ENCODE measurements around the gene WDR48.

Gene WDR48

DNA sequence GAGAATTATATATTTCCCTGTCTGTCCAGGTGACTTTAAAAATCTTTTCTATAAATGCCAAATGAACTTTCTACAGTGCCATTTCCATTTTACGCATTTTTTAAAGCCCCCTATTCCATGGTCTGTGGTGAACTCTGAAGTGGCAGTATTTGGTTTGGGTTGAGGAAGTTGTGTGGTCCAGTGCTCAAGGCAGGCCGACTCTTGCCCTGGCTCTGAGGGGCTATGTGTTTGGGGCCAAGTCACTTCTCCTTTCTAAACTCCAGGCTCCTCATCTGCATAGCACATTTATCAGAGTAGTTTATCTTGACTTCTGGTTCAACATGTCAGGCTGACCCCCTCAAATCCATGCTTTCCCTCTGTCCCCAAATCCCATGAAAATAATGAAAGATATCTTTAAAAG is 69.8 kb downstream of the WDR48 start:
- DNase-seq (ENCODE audit: low spot score), result no peak
- no peak for FAIRE-seq

DNA sequence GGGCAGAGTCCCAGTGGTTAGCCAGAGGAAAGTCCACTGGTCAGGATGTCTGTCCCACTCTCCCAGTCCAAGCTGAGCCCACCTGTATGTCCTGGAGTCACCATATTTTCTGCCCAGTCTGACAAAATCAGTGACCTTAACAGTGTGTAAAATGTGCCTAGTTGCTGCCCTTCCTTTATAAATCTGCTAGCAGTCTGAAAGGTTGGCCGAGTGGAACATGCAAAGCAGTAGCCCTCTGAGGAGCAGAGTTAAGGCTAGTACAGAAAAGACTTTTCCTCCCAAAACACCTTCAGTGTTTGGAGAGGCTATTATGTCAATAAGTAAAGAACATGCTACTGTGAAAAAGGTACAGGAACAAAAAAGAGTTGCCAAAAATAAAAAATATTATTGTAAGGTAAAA is 71.0 kb downstream of the WDR48 start:
- FAIRE-seq, result no peak
- DNase-seq (ENCODE audit: low spot score), result no peak

DNA sequence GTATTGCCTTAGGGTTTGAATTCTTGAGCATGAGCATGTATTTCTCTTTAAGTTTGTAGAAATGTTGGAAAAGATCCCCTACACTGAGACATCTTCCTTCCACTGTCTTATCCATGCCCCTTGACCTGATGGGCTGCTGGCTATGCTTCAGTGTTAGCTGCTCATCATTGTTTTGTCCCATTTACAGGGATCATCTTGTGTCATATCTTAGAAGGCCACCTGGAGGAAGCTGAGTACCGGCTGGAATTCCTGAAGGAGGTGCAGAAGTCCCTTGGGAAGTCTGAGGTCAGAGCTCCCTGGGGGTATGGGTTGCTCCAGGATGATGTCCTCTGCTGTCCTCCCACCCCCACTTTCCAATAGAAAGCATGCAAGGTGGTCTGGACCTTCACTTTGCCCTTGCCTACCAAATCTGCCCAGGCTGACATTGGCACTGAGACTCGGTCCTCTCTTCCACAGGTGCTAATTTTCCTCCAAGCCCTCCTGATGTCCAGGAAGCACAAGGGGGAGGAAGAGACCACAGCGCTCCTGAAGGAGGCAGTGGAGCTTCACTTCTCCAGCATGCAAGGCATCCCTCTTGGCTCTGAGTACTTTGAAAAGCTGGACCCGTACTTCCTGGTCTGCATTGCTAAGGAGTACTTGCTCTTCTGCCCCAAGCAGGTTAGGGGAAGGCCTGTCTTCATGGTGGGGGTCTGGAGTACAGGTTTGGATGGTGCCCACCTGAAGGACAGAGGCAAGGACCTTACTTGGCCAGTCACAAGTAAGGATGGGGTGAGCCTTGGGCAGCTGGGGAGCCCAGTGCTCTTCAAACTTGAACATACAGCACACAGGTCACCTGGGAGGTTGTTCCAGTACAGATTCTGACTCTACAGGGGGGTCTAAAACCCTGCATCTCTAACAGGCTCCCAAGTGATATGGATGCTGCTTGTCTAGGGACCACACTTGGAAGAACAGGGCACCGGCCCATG is 73.3 kb downstream of the WDR48 start:
- no peak for DNase-seq (ENCODE audit: low spot score)

DNA sequence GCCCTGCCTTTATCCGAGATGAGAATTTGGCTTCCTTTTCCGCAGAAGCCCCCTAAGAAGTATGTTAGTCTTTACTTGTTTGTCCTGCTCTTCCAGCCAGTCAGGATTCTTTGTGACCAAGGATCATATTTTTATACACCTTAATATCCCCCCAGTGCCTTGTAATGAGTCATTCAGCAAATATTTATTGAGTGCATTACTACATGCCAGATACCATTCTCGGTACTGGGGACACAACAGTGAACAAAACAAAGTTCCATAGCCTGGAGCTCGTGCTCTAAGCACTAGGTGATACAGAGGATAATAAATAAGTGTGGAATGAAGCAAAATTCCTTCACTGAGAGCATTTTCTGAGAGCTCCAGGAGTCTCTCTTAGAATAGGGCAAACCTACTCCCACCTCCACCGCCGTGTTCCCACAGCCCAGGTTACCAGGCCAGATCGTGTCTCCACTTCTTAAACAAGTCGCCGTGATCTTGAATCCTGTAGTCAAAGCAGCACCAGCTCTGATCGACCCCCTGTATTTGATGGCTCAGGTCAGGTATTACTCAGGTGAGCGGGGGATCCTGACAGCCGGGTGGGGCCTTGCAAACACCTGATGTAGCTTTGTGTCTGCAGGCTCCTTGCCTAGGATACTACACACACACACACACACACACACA is 74.2 kb downstream of the WDR48 start:
- DNase-seq (ENCODE audit: low spot score), result peak; percentile 25
- no peak for FAIRE-seq

More for the DNA sequence above, 73.3 kb downstream of the WDR48 start:
- FAIRE-seq, result no peak

DNA sequence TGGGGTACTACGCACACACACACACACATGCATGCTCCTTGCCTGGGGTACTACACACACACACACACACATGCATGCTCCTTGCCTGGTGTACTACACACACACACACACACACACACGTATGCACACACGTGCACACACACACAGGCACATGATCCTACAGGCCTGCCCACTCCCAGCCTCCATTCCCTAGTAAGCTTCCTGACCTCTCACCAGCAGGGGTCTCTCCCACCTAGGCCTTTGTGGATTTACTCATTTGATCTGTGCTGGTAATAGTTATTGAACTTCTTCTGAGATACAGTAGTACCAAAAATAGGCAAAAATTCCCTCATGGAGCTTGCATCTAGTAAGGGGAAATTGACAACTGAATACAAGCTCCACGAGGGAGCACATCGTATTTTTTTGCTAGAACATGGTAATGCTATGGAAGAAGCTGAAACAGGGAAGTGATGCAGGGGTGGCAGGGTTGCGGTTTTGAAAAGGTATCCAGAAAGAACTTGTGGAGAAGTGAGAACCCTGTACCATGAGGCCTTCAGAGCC is 74.8 kb downstream of the WDR48 start:
- DNase-seq (ENCODE audit: low spot score), result peak; percentile 29
- no peak for FAIRE-seq

DNA sequence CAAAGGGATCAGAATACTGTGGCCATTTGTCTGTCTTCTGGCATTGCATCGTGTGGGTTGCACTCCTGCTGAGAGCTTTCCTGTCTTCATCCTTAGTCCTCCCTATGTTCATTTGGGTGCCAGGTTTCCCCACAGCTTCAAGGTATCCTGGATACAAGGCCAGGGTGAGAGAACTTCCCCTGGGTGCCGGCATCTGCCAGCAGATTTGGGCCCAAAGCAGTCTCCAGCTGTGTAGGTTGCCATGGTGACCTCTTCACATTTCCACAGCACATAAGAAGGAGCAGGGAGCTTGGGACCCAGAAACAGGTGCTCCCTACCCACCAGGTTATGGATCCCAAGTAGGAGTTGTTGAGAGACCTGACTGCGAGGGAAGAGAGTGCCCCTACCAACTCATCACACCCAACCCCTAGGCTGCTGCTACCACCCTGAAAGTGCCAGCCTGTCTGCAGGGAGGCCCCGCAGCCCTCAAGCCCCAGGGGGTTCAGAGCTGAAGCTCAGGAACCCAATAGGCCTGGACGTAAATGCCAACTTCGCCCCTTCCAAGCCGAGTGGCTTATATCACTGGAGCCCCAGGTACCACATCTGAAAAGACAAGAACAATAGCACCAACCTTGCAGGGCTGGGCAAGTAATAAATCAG is 75.6 kb downstream of the WDR48 start:
- no peak for DNase-seq (ENCODE audit: low spot score)
- no peak for FAIRE-seq

DNA sequence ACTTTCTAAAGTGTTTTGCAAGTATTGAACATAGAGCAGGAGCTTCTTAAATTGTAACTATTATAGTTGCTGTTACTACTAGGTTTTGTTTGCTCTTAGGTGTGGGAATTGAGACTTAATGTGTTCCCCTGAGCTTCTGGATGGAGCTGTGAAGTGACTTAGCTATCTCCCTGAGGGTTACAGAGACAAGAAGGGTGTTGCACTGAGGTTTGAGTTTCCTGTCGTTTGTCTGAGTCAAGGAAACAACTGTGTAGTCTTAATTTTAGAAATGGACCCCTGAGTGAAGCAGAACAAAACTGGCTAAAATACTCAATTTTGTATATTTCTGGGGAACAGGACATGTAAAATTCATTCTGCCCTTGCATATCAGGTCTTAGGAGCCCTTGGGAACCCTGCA is 76.1 kb downstream of the WDR48 start:
- DNase-seq (ENCODE audit: low spot score), result no peak
- no peak for FAIRE-seq

DNA sequence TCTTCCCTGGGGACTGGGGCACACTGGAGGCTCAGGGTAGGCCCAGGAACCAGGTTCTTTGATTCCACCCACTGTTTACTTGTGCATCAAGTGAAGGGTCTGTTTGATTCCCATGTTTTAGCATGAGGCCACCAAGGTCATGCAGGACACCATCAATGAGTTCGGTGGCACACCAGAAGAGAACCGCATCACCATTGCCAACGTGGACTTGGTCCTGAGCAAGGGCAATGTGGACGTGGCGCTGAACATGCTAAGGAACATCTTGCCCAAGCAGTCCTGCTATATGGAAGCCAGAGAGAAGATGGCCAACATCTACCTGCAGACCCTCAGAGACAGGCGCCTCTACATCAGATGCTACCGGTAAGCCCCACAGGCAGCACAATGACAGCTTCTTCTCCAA is 77.1 kb downstream of the WDR48 start:
- no peak for DNase-seq (ENCODE audit: low spot score)

DNA sequence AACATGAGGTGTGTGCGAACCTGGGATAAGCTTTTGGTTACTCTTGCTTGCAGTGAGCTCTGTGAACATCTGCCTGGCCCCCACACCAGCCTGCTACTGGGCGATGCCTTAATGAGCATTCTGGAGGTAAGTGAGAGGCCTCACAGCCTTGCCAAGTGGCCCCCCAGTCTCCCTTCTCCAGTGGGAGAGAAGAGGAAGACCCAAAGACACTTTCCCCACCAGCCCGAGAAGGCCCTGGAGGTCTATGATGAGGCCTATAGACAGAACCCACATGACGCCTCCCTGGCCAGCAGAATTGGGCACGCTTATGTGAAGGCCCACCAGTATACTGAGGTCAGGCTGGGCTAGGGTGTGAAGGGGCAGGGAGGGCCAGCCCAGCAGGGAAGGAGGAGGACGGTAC is 78.2 kb downstream of the WDR48 start:
- DNase-seq (ENCODE audit: low spot score) (no peak), FAIRE-seq (no peak)

More for the DNA sequence above, 77.1 kb downstream of the WDR48 start:
- FAIRE-seq, result no peak

DNA sequence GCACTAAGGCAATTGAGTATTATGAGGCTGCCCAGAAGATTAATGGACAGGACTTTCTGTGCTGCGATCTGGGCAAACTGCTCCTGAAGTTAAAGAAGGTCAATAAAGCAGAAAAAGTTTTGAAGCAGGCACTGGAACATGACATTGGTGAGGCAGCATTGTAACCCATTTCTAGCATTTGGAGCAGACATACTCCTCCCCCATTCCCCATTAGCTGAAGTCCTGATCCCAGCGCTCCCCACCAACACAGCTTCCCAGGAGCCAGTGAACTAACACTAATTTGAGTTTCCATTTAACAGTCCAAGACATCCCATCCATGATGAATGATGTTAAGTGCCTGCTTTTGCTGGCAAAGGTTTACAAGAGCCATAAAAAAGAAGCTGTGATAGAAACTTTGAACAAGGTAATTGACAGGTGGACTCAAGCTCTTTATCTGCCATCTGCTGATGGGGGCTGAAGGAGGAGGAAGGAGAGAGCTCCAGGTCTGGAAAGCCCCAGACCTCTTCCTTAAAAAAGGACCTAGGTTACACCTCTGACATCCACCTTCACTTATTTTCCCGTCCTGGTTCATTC is 79.0 kb downstream of the WDR48 start:
- FAIRE-seq, result no peak
- no peak for DNase-seq (ENCODE audit: low spot score)

DNA sequence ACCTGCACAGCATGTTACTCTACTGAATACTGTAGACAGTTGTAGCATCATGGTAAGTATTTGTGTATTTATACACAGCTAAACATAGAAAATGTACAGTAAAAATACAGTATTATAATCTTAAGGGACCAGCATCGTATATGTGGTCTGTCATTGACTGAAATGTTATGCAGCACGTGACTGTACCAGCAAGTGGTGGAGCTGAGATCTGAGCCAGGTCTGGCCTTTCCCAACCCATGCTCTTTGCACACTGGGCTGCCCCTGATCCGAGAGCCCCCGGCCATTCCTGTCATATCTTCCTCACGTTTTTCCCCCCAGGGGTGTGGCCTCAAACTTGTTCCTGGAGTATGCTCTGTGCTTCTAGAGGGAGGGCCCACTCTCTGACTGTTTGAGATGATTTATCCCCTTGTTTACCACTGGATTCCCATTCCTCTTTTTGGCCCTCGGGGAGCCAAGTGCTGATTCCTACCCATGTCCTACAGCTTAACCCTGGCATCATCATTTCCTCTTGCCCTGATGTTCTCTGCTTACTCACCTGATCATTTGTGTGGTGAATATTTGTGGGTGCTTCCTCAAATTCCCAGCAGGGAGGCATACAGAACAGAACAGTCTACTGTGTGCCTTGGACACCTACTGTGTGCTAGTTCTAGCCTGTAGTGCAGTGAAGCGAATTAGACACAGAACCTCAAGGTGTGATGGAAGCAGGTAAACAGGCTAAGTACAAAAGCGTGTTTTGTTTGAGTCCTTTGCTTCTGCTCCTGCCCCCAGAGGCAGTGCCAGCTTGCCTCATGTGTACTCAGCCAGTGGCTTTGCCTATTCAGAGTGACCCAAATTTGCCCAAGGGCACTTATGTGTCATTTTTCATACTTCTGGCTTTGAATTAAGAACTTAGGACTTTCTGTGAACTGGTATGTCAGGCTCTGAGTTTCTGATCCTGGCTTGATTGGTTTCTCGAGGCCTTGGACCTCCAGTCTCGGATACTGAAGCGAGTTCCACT is 80.6 kb downstream of the WDR48 start:
- FAIRE-seq (no peak), DNase-seq (ENCODE audit: low spot score) (no peak)

DNA sequence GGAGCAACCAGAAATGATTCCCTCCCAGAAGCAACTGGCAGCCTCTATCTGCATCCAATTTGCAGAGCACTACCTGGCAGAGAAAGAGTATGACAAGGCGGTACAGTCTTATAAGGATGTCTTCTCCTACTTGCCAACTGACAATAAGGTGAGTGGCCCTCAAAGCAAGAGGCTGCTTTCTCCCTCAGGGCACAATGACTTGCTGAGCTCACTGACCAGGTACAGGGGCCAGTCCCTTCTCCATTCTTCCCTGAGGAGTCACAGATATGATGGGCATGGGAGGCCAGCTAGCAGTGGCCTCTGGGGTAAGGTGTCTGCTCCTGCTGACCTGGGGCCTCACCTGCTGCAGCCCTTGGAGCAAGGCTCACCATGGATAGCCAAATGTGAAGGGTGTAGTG is 81.3 kb downstream of the WDR48 start:
- FAIRE-seq (no peak), DNase-seq (ENCODE audit: low spot score) (no peak)

DNA sequence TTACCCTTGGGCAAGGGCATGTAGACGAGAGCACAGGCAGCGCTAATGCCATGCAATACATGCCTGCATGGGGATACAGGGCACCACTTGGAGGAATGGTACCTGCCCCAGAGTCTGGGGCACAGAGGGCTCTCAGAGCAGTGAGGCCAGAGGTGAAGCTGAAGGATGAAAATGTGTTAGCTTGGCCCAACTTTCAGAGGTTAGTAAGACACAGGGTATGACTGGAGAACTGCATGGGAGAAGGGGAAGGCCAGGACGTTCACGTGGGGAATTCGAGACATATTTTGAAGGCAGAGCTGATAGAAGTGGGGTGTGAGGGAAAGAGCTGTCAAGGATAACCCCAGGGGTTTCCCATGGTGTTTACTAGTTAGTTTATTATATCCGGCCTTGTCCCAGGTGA is 82.0 kb downstream of the WDR48 start:
- FAIRE-seq, result no peak
- no peak for DNase-seq (ENCODE audit: low spot score)

DNA sequence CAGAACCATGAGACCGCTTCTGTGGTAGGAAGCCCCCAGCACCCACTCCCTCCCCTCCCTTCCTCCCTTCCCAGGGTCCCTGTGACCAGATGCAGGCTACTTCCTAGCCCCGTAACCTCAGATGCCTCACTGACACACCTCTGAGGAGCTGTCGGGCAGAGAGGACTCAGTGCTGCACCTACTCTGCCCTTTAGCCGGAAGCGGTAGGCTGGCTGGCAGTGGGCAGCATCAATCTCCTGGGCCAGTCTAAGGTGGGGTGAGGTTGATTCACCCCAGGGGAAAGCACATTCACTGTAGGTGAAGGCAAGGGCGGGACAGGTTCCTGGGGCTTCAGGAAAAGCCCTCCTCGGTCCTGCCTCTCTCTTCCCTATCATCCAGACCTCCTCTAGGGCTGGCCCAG is 82.5 kb downstream of the WDR48 start:
- FAIRE-seq, result no peak
- DNase-seq (ENCODE audit: low spot score), result no peak

DNA sequence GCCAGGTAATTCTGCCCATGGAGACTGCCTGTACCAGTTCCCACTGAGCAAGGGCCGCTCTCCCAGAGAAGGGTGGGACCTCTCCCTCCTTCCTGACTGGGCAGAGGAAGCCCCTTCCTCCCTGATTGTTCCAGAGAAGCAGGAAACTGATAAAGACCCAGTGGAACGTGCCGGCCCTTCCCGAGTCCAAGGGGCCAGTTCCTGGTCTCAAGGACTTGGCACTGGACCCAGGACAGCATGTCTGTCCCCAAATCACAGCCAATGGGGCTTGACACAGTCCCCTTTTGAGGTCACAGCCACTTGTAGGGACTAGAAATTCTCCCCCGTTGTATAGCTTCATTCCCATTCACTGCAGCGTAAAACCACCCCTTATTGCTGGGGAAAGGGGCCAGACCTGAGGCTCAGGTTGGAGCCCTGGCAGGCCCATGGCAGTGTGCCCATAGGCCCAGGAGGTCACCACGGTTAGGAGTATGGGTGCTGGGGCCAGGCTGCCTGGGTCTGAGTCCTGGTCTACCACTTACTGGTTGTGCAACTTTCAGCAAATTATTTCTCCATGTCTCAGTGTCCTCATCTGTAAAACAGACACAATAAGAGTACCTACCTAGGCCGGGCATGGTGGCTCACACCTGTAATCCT is 83.5 kb downstream of the WDR48 start:
- DNase-seq (ENCODE audit: low spot score) (no peak), FAIRE-seq (no peak)

DNA sequence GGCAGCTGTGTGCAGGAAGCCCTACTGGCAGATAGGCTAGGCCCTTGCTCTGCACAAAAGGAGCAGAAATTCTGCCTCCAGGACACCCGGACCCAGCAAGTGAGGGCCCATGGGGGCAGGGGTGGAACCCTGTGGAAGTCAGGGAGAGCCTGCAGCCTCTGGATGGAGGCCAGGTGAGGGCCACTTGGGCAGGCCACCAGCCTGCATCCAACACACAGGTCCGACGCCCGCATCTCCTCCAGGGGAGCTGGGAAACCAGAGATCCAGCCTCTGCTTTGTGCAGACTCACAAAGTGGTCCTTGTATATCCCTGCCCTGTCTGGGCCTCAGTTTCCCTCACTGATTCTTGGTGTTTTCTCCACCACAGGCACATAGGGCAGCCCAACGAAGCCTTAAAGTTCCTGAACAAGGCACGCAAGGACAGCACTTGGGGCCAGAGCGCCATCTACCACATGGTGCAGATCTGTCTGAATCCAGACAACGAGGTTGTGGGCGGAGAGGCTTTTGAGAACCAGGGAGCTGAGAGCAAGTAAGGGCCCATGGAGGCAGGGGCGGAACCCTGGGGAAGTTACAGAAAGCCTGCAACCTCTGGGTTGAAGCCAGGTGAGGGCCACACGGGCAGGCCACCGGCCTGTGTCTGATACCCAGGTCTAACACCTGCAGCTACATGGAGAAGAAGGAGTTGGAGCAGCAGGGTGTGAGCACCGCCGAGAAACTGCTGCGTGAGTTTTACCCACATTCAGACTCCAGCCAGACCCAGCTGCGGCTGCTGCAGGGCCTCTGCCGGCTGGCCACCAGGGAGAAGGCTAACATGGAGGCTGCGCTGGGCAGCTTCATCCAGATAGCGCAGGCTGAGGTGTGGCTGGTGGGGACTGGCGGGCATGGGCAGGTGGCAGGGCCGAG is 85.0 kb downstream of the WDR48 start:
- FAIRE-seq (no peak), DNase-seq (ENCODE audit: low spot score) (no peak)

DNA sequence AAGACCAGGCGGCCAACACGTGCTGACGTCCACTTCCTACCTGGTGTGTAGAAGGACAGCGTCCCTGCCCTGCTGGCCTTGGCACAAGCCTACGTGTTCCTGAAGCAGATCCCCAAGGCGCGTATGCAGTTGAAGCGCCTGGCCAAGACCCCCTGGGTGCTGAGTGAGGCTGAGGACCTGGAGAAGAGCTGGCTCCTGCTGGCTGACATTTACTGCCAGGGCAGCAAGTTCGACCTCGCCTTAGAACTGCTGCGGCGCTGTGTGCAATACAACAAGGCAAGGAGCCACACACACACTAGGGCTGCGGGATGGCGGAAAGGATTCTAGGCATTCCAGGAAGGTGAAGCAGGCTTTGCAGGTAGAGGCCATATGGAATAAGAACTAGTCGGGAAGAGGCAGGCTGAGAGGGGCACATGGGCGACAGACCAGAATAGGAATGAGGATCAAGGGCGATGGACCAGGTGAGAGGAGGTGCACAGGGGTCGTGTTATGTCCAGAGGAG is 85.7 kb downstream of the WDR48 start:
- no peak for FAIRE-seq

DNA sequence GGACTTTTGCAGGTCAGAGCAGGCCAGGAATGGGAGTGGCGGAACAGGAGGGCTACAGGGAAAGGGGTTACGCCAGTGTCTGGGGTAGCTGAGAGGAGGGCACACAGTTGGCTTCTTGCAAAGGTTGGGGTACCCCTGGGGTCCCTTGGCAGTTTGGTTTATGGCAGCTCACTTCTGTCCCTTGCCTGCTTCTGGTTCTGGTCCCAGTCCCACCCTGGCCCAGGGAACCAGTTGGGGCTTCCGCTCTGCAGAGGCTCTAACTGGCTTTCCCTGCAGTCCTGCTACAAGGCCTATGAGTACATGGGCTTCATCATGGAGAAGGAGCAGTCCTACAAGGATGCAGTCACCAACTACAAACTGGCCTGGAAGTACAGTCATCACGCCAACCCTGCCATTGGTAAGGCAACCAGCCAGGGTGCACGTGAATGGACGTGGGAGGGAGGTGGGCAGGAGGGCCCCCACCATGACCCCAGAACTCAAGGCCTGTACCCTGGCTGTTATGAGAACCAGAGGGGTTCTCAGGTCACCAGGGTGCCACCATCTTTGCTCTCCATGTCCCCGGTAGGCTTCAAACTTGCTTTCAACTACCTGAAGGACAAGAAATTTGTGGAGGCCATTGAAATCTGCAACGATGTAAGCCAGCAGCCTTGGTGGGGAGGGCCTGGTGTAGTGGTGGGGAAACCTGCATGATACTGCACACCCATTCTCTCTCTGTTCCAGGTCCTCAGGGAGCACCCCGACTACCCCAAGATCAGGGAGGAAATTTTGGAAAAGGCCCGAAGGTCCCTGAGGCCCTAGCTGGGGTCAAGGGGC is 86.4 kb downstream of the WDR48 start:
- FAIRE-seq, result no peak
- DNase-seq (ENCODE audit: low spot score), result no peak

More for the DNA sequence above, 85.7 kb downstream of the WDR48 start:
- DNase-seq (ENCODE audit: low spot score), result no peak

Data from RCC 7860 (cell line).